ENCODE results near the gene KRTAP20-4. TPM values are rescaled to one million over a fixed set of nuclear protein-coding genes. Genes with fewer than 3 reads are reported as not detected.

Gene KRTAP20-4
- total RNA-seq, 1 donor from 2014 or later = not detected

- Histone ChIP-seq H3K4me1 (no peaks in the 10 kb centered on the region), H3K36me3 (no peaks in the 10 kb centered on the region), H3K27ac (replicated peaks) (no peak overlapping the region), H3K27me3 (ENCODE audit: low read depth) (no peaks in the 10 kb centered on the region), H3K9me3 (replicated peaks) (peaks cover 11% of the 10 kb centered on the region), H3K4me3 (no peak overlapping the region)
- DNase-seq = no peak
- intact Hi-C loops (cut with micrococcal nuclease) = no loop called here
- no peak for TF ChIP-seq CTCF (IDR thresholded peaks at IDR 0.05; ENCODE audit: borderline replicate concordance)
Measured at GRCh38 chr21:30625449-30626165, 5.2 kb downstream of the KRTAP20-4 start.

- no peak for TF ChIP-seq CTCF (IDR thresholded peaks at IDR 0.05; ENCODE audit: borderline replicate concordance)
- H3K36me3 ChIP-seq = no peaks in the 10 kb centered on the region
- H3K9me3 ChIP-seq (replicated peaks) = peaks cover 11% of the 10 kb centered on the region
- no peak for DNase-seq
- intact Hi-C loops (cut with micrococcal nuclease) = no loop called here
- no peaks in the 10 kb centered on the region for H3K27me3 ChIP-seq (ENCODE audit: low read depth)
- H3K4me3 ChIP-seq = no peak overlapping the region
- H3K27ac ChIP-seq (replicated peaks) = no peak overlapping the region
- no peaks in the 10 kb centered on the region for H3K4me1 ChIP-seq
Measured at GRCh38 chr21:30628109-30628508, 7.7 kb downstream of the KRTAP20-4 start.

DNA sequence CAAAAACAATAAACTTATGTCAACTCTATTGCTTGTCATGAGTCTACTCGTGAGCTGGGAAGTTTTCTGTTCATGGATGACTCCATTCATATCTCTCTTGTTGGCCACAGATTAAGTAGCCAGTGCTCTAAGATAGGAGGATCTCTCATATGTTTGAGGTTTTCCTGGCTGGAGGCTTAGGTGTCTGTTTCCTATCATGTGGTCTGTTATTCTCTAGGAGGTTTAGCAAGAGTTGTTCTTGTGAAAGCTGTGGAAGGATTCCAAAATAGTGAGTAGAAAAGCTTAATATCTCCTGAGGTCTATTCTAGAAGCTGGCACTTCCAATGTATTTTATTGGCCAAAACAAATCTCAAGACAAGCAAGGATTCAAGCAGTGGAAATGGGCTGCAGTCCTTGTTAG lies 8.8 kb downstream of the KRTAP20-4 start:
- intact Hi-C loops (cut with micrococcal nuclease) = no loop called here
- no peaks in the 10 kb centered on the region for H3K27me3 ChIP-seq (ENCODE audit: low read depth)
- no peaks in the 10 kb centered on the region for H3K36me3 ChIP-seq
- no peak for DNase-seq
- no peak overlapping the region for H3K27ac ChIP-seq (replicated peaks)
- H3K9me3 ChIP-seq (replicated peaks) = peaks cover 9% of the 10 kb centered on the region
- H3K4me1 ChIP-seq = no peaks in the 10 kb centered on the region
- H3K4me3 ChIP-seq = no peak overlapping the region
- TF ChIP-seq CTCF (IDR thresholded peaks at IDR 0.05; ENCODE audit: borderline replicate concordance) = no peak

GRCh38 chr21:30634906-30635305 lies 14.5 kb downstream of the KRTAP20-4 start, which contains the start of gene KRTAP20-2:
KRTAP20-2 (plus strand) TSS chr21:30635206; CDS start chr21:30635264, 58 bp downstream.
- no peak within 1 kb of the TSS for H3K4me3 ChIP-seq
- no peak for TF ChIP-seq CTCF (IDR thresholded peaks at IDR 0.05; ENCODE audit: borderline replicate concordance)
- no peak within 1 kb of the TSS for H3K27ac ChIP-seq (replicated peaks)
- no peaks in the 10 kb centered on the region for H3K4me1 ChIP-seq
- no peaks in the 10 kb centered on the region for H3K9me3 ChIP-seq (replicated peaks)
- DNase-seq = no peak
- H3K36me3 ChIP-seq = no peaks in the 10 kb centered on the region
- intact Hi-C loops (cut with micrococcal nuclease) = no loop called here
- H3K27me3 ChIP-seq (ENCODE audit: low read depth) = no peaks in the 10 kb centered on the region

- no peak for TF ChIP-seq CTCF (IDR thresholded peaks at IDR 0.05; ENCODE audit: borderline replicate concordance)
- no peak overlapping the region for H3K27ac ChIP-seq (replicated peaks)
- intact Hi-C loops (cut with micrococcal nuclease) = no loop called here
Measured at GRCh38 chr21:30638686-30639085, 18.3 kb downstream of the KRTAP20-4 start.

More at GRCh38 chr21:30638686-30639085, 18.3 kb downstream of the KRTAP20-4 start:
- H3K36me3 ChIP-seq = no peaks in the 10 kb centered on the region
- H3K4me1 ChIP-seq = no peaks in the 10 kb centered on the region
- no peaks in the 10 kb centered on the region for H3K9me3 ChIP-seq (replicated peaks)
- H3K27me3 ChIP-seq (ENCODE audit: low read depth) = no peaks in the 10 kb centered on the region
- no peak overlapping the region for H3K4me3 ChIP-seq
- DNase-seq = no peak

Data from left ventricle myocardium inferior (tissue), 1 donor.